ENCODE measurements around the gene S100A14. TPM values are rescaled to one million over a fixed set of nuclear protein-coding genes. Genes with fewer than 3 reads are reported as not detected.

Gene S100A14
- polyA plus RNA-seq, 1 of the 3 experiments (the other 2 are of a cell fraction), result 0.15 TPM

GRCh38 chr1:153629971-153630370 lies 13.8 kb upstream of the S100A14 start:
- H4K20me1 ChIP-seq (ENCODE audit: insufficient read depth), result peaks cover 2% of the 10 kb centered on the region; the same call in 1 of the 2 replicates
- no peak for DNase-seq
- H3K4me3 ChIP-seq (ENCODE audit: low read depth in 2 of 2, low read length in 1 of 2), result no peak overlapping the region
- H3K4me2 ChIP-seq, result no peak overlapping the region
- no peaks in the 10 kb centered on the region for H3K9me2 ChIP-seq
- no peak overlapping the region for H3K9ac ChIP-seq
- H3K27me3 ChIP-seq (ENCODE audit: insufficient read depth), result no peaks in the 10 kb centered on the region
- H3F3A ChIP-seq (replicated peaks; ENCODE audit: insufficient read depth), result peaks cover 12% of the 10 kb centered on the region
- ChIA-PET POLR2A (no interaction called here), CTCF (interaction anchor here (8.3 kb wide), 1 partner anchor 14 kb away, joined by 62 read pairs; the partner anchor contains the start of genes S100A14 and S100A16)
- TF ChIP-seq MAX (IDR thresholded peaks at IDR 0.05; ENCODE audit: low read depth), result no peak
- TF ChIP-seq TCF12 (IDR thresholded peaks at IDR 0.05), result no peak
- no peak for TF ChIP-seq REST (IDR thresholded peaks at IDR 0.05; ENCODE audit: low read depth, low read length)
- no peak for TF ChIP-seq RFX5 (IDR thresholded peaks at IDR 0.05; ENCODE audit: low read length)
- H3K27ac ChIP-seq (ENCODE audit: low read depth in 2 of 2, low read length in 1 of 2), result no peak overlapping the region
- H3K36me3 ChIP-seq (replicated peaks in 1 of 2; ENCODE audit: control insufficient read depth in 1 of 2, insufficient read depth in 2 of 2, low read length in 1 of 2), result no peaks in the 10 kb centered on the region
- H3K4me1 ChIP-seq (ENCODE audit: control insufficient read depth in 1 of 2, insufficient read depth in 2 of 2, low read depth in 1 of 2, low read length in 1 of 2), result peaks cover 10 to 11% of the 10 kb centered on the region in 2 experiments; a peak in 2 of 4 replicates
- H3K79me2 ChIP-seq (ENCODE audit: insufficient read depth), result peaks cover 14% of the 10 kb centered on the region
- WGBS (ENCODE audit: low lambda C conversion rate), result 100% methylated on average over 1 of the region's 1 CpG
- no peaks in the 10 kb centered on the region for H3K9me3 ChIP-seq
- H2AFZ ChIP-seq (ENCODE audit: low read depth), result no peak overlapping the region

- no peak overlapping the region for H3K27ac ChIP-seq (ENCODE audit: low read depth in 2 of 2, low read length in 1 of 2)
- peaks cover 10 to 11% of the 10 kb centered on the region in 2 experiments; a peak in 2 of 4 replicates for H3K4me1 ChIP-seq (ENCODE audit: control insufficient read depth in 1 of 2, insufficient read depth in 2 of 2, low read depth in 1 of 2, low read length in 1 of 2)
- no peaks in the 10 kb centered on the region for H3K27me3 ChIP-seq (ENCODE audit: insufficient read depth)
- H2AFZ ChIP-seq (ENCODE audit: low read depth), result no peak overlapping the region
- ChIA-PET POLR2A (no interaction called here), CTCF (interaction anchor here (3.8 to 8.3 kb wide), 2 partner anchors 13 to 118 kb away, joined by 13 to 62 read pairs; partner anchors contain the start of genes S100A14 and S100A16)
- peaks cover 11% of the 10 kb centered on the region for H3F3A ChIP-seq (replicated peaks; ENCODE audit: insufficient read depth)
- H3K9ac ChIP-seq, result no peak overlapping the region
- DNase-seq, result no peak
- no peak overlapping the region for H3K4me3 ChIP-seq (ENCODE audit: low read depth in 2 of 2, low read length in 1 of 2)
- peaks cover 7% of the 10 kb centered on the region; the same call in 1 of the 2 replicates for H3K79me2 ChIP-seq (ENCODE audit: insufficient read depth)
- no peaks in the 10 kb centered on the region for H3K36me3 ChIP-seq (replicated peaks in 1 of 2; ENCODE audit: control insufficient read depth in 1 of 2, insufficient read depth in 2 of 2, low read length in 1 of 2)
- no peaks in the 10 kb centered on the region for H3K9me3 ChIP-seq
- no peak overlapping the region for H3K4me2 ChIP-seq
- H3K9me2 ChIP-seq, result no peaks in the 10 kb centered on the region
- TF ChIP-seq NRF1 (IDR thresholded peaks at IDR 0.05; ENCODE audit: low read depth, low read length) (no peak), SIN3A (IDR thresholded peaks at IDR 0.05; ENCODE audit: borderline replicate concordance, low read depth, low read length) (no peak), ELF1 (IDR thresholded peaks at IDR 0.05) (no peak), USF2 (IDR thresholded peaks at IDR 0.05; ENCODE audit: borderline replicate concordance, low read depth, low read length) (no peak), GATA2 (CRISPR knock-in tag; IDR thresholded peaks at IDR 0.05) (no peak), POLR2AphosphoS5 (IDR thresholded peaks at IDR 0.05; ENCODE audit: low read depth, low read length) (no peak), JUND (IDR thresholded peaks at IDR 0.05) (no peak), RXRA (IDR thresholded peaks at IDR 0.05; ENCODE audit: borderline replicate concordance, low read depth) (no peak), TCF12 (IDR thresholded peaks at IDR 0.05) (no peak), SMC3 (IDR thresholded peaks at IDR 0.05; ENCODE audit: low read depth, low read length) (no peak), CHD2 (IDR thresholded peaks at IDR 0.05; ENCODE audit: low read length, partially characterized antibody) (no peak), MAX (IDR thresholded peaks at IDR 0.05; ENCODE audit: low read depth) (no peak), YY1 (IDR thresholded peaks at IDR 0.05; ENCODE audit: low read depth) (no peak), RAD21 (IDR thresholded peaks at IDR 0.05; ENCODE audit: low read length) (no peak), USF1 (IDR thresholded peaks at IDR 0.05; ENCODE audit: borderline replicate concordance, low read depth) (no peak), TAF1 (IDR thresholded peaks at IDR 0.05; ENCODE audit: borderline replicate concordance, low read depth, low read length) (no peak), EZH2phosphoT487 (IDR thresholded peaks at IDR 0.05; ENCODE audit: borderline replicate concordance, low read depth) (no peak), RFX5 (IDR thresholded peaks at IDR 0.05; ENCODE audit: low read length) (no peak), CTCF (IDR thresholded peaks at IDR 0.05) (no peak), MXI1 (IDR thresholded peaks at IDR 0.05; ENCODE audit: low read depth, low read length) (no peak)
- 81% methylated on average over 3 of the region's 5 CpGs for whole genome bisulfite sequencing (ENCODE audit: low lambda C conversion rate)
- no peaks in the 10 kb centered on the region for H4K20me1 ChIP-seq (ENCODE audit: insufficient read depth)
Observed at GRCh38 chr1:153629343-153629665, 13.2 kb upstream of the S100A14 start.

All from SK-N-SH (cell line).